ENCODE results near the gene PCDHGA11.
"Not testable (repeated sequence)": the region's sequence is repeated elsewhere in the genome, so short reads cannot be mapped to it uniquely, and the experiment has no call there.

Gene PCDHGA11

DNA sequence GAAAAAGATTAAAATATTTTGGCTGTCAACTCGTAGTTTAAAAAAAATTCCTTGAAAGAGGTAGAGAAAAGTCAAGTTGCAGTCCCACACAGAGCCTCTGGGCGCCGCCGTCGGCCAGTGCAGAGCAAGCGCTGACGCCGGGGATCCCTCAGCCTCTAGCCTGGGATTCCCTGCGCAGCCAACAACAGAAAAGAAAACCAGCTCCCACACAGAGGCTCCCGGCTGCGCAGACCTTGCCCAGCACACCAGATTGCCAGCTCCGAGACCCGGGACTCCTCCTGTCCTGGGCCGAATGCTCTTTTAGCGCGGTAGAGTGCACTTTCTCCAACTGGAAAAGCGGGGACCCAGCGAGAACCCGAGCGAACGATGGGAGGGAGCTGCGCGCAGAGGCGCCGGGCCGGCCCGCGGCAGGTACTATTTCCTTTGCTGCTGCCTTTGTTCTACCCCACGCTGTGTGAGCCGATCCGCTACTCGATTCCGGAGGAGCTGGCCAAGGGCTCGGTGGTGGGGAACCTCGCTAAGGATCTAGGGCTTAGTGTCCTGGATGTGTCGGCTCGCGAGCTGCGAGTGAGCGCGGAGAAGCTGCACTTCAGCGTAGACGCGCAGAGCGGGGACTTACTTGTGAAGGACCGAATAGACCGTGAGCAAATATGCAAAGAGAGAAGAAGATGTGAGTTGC, 3.2 kb upstream of the PCDHGA11 start, which contains the start of gene PCDHGB7:
Gene PCDHGB7 (plus strand): TSS at position 184 of the 679 bp plus-strand sequence. CDS start 183 bp downstream, at position 367.
- peak within 1 kb of the TSS; percentile 47 for H3K4me3 ChIP-seq (ENCODE audit: low read length)
- TF ChIP-seq, protein P1, sequence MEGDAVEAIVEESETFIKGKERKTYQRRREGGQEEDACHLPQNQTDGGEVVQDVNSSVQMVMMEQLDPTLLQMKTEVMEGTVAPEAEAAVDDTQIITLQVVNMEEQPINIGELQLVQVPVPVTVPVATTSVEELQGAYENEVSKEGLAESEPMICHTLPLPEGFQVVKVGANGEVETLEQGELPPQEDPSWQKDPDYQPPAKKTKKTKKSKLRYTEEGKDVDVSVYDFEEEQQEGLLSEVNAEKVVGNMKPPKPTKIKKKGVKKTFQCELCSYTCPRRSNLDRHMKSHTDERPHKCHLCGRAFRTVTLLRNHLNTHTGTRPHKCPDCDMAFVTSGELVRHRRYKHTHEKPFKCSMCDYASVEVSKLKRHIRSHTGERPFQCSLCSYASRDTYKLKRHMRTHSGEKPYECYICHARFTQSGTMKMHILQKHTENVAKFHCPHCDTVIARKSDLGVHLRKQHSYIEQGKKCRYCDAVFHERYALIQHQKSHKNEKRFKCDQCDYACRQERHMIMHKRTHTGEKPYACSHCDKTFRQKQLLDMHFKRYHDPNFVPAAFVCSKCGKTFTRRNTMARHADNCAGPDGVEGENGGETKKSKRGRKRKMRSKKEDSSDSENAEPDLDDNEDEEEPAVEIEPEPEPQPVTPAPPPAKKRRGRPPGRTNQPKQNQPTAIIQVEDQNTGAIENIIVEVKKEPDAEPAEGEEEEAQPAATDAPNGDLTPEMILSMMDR (conservative IDR thresholded peaks at IDR 0.05; ENCODE audit: low read depth, low read length) = peak; percentile 86
- DNase-seq (ENCODE audit: low read depth) = not testable (repeated sequence)

DNA sequence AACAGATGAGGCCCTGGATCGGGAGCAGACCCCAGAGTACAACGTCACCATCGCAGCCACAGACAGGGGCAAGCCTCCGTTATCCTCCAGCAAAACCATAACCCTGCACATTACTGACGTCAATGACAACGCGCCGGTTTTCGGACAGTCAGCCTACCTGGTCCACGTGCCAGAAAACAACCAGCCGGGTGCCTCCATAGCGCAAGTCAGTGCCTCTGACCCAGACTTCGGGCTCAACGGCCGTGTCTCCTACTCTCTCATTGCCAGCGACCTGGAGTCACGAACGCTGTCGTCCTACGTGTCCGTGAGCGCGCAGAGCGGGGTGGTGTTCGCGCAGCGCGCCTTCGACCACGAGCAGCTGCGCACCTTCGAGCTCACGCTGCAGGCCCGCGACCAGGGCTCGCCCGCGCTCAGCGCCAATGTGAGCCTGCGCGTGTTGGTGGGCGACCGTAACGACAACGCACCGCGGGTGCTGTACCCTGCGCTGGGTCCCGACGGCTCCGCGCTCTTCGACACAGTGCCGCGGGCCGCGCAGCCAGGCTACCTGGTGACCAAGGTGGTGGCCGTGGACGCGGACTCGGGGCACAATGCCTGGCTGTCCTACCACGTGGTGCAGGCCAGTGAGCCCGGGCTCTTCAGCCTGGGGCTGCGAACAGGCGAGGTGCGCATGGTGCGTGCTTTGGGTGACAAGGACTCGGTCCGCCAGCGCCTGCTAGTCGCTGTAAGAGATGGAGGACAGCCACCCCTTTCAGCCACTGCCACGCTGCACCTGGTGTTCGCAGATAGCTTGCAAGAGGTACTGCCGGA, 1.6 kb upstream of the PCDHGA11 start:
- no peak for DNase-seq (ENCODE audit: low read depth)
- TF ChIP-seq, protein P1 (conservative IDR thresholded peaks at IDR 0.05; ENCODE audit: low read depth, low read length) = no peak
- H3K4me3 ChIP-seq (ENCODE audit: low read length) = no peak overlapping the region

DNA sequence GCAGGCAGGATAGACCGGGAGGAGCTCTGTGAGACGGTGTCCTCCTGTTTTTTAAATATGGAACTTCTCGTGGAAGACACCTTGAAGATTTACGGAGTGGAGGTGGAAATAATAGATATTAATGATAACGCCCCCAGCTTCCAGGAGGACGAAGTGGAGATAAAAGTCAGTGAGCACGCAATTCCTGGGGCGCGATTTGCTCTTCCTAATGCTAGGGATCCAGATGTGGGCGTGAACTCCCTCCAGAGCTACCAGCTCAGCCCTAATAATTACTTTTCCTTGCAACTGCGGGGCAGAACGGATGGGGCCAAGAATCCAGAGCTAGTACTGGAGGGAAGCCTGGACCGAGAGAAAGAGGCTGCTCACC, 621 bp downstream of the PCDHGA11 start:
- peak overlapping the region; percentile 53 for H3K4me3 ChIP-seq (ENCODE audit: low read length)
- TF ChIP-seq, protein P1 (conservative IDR thresholded peaks at IDR 0.05; ENCODE audit: low read depth, low read length) = no peak
- DNase-seq (ENCODE audit: low read depth) = no peak

DNA sequence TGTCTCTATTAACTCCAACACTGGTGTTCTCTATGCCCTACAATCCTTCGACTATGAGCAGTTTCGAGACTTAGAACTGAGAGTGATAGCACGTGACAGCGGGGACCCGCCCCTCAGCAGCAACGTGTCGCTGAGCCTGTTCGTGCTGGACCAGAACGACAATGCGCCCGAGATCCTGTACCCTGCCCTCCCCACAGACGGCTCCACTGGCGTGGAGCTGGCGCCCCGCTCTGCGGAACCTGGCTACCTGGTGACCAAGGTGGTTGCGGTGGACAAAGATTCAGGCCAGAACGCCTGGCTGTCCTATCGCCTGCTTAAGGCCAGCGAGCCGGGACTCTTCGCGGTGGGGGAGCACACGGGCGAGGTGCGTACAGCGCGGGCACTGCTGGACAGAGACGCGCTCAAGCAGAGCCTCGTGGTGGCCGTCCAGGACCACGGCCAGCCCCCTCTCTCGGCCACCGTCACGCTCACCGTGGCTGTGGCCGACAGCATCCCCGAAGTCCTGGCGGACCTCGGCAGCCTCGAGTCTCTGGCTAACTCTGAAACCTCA, 2.0 kb downstream of the PCDHGA11 start:
- DNase-seq (ENCODE audit: low read depth) = no peak
- H3K4me3 ChIP-seq (ENCODE audit: low read length) = no peak overlapping the region
- TF ChIP-seq, protein P1 (conservative IDR thresholded peaks at IDR 0.05; ENCODE audit: low read depth, low read length) = no peak

DNA sequence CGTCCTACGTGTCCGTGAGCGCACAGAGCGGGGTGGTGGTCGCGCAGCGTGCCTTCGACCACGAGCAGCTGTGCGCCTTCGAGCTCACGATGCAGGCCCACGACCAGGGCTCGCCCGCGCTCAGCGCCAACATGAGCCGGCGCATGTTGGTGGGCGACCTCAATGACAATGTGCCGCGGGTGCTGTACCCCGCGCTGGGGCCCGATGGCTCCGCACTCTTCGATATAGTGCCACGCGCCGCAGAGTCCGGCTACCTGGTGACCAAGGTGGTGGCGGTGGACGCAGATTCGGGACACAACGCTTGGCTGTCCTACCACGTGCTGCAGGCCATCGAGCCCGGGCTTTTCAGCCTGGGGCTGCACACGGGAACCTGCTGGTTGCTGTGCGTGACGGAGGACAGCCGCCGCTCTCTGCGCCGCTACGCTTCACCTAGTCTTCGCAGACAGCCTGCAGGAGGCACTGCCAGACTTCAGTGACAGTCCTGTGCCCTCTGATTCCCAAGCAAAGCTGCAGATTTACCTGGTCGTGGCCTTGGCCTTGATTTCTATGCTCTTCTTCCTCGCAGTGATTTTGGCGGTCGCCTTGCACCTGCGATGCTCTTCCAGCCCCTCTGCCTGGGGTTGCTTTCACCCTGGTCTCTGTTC, 7.1 kb downstream of the PCDHGA11 start:
- TF ChIP-seq, protein P1 (conservative IDR thresholded peaks at IDR 0.05; ENCODE audit: low read depth, low read length) = no peak
- DNase-seq (ENCODE audit: low read depth) = no peak
- H3K4me3 ChIP-seq (ENCODE audit: low read length) = no peak overlapping the region

DNA sequence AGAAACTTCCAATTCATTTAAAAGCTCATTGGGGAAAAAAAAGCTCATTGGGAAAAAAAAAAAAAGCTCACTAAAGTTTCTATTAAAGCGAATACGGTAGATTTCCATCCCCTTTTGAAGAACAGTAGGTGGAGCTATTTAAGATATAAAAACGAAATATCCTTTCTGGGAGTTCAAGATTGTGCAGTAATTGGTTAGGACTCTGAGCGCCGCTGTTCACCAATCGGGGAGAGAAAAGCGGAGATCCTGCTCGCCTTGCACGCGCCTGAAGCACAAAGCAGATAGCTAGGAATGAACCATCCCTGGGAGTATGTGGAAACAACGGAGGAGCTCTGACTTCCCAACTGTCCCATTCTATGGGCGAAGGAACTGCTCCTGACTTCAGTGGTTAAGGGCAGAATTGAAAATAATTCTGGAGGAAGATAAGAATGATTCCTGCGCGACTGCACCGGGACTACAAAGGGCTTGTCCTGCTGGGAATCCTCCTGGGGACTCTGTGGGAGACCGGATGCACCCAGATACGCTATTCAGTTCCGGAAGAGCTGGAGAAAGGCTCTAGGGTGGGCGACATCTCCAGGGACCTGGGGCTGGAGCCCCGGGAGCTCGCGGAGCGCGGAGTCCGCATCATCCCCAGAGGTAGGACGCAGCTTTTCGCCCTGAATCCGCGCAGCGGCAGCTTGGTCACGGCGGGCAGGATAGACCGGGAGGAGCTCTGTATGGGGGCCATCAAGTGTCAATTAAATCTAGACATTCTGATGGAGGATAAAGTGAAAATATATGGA, 9.7 kb downstream of the PCDHGA11 start, which contains the start of gene PCDHGA12:
Gene PCDHGA12 (plus strand): TSS at position 176 of the 782 bp plus-strand sequence. CDS start 253 bp downstream, at position 429.
- TF ChIP-seq, protein P1 (conservative IDR thresholded peaks at IDR 0.05; ENCODE audit: low read depth, low read length) = peak; percentile 50
- peak; percentile 52 for DNase-seq (ENCODE audit: low read depth)
- peak within 1 kb of the TSS; percentile 26 for H3K4me3 ChIP-seq (ENCODE audit: low read length)

Measured in retinal pigment epithelial cell (primary cell).